H9 (cell line): ENCODE measurements around the gene CTNNA3. TPM values are rescaled to one million over a fixed set of nuclear protein-coding genes. Genes with fewer than 3 reads are reported as not detected.

Experiments used
- DNase-seq: peaks from one replicate; pipeline ENCODE4 v3.0.0-alpha.2; 2017
- H2AFZ ChIP-seq: one replicate; pipeline ENCODE4 v1.6.1; 2013; ENCODE audit warnings: mild to moderate bottlenecking, low read length, control low read depth, moderate library complexity
- H2AK5ac ChIP-seq: 2 replicates; pipeline ENCODE4 v1.6.1; 2013; ENCODE audit warnings: low read length, control low read depth, mixed read lengths; ENCODE audit not compliant: insufficient read length
- H2BK120ac ChIP-seq: one replicate; pipeline ENCODE4 v1.6.1; 2013; ENCODE audit warnings: low read depth, mild to moderate bottlenecking, low read length, control low read depth, inconsistent platforms; ENCODE audit not compliant: poor library complexity, severe bottlenecking
- H2BK12ac ChIP-seq: 2 replicates; pipeline ENCODE4 v1.6.1; 2013; ENCODE audit warnings: low read length, control low read depth, mixed read lengths, low read depth; ENCODE audit not compliant: insufficient read length
- H2BK15ac ChIP-seq: 2 replicates; pipeline ENCODE4 v1.6.1; 2013; ENCODE audit warnings: low read depth, low read length, control low read depth
- H2BK20ac ChIP-seq: one replicate; pipeline ENCODE4 v1.6.1; 2013; ENCODE audit warnings: low read depth, mild to moderate bottlenecking, low read length, control low read depth, inconsistent platforms; ENCODE audit not compliant: poor library complexity, severe bottlenecking
- H2BK5ac ChIP-seq: 2 replicates; pipeline ENCODE4 v1.6.1; 2013; ENCODE audit warnings: low read length, control low read depth, mixed read lengths; ENCODE audit not compliant: insufficient read length
- H3K14ac ChIP-seq: 2 replicates; pipeline ENCODE4 v1.6.1; 2013; ENCODE audit warnings: low read length, control low read depth; ENCODE audit not compliant: insufficient read depth
- H3K18ac ChIP-seq: 2 replicates; pipeline ENCODE4 v1.6.1; 2013; ENCODE audit warnings: low read depth, mild to moderate bottlenecking, mixed read lengths, low read length, control low read depth; ENCODE audit not compliant: insufficient read length
- H3K23ac ChIP-seq: 2 replicates; pipeline ENCODE4 v1.6.1; 2013; ENCODE audit warnings: low read length, control low read depth, mixed read lengths, low read depth; ENCODE audit not compliant: insufficient read length
- H3K23me2 ChIP-seq: 2 replicates; pipeline ENCODE4 v1.6.1; 2013; ENCODE audit warnings: low read depth, mild to moderate bottlenecking, mixed read lengths, low read length, control low read depth; ENCODE audit not compliant: insufficient read length, poor library complexity, severe bottlenecking
- H3K27ac ChIP-seq: 2 replicates; pipeline ENCODE4 v1.5.1; 2013; ENCODE audit warnings: low read length, control low read depth, mixed read lengths, low read depth; ENCODE audit not compliant: insufficient read length
- H3K27me3 ChIP-seq: 2 replicates; pipeline ENCODE4 v1.6.1; 2013; ENCODE audit warnings: low read length, control low read depth, inconsistent platforms; ENCODE audit not compliant: insufficient read depth
- H3K4ac ChIP-seq: 2 replicates; pipeline ENCODE4 v1.6.1; 2013; ENCODE audit warnings: low read depth, mild to moderate bottlenecking, control low read depth, inconsistent platforms, low read length, moderate library complexity
- H3K4me1 ChIP-seq: 2 replicates; pipeline ENCODE4 v1.6.1; 2013; ENCODE audit warnings: low read length, control low read depth, inconsistent platforms; ENCODE audit not compliant: insufficient read depth
- H3K4me2 ChIP-seq: 2 replicates; pipeline ENCODE4 v1.6.1; 2013; ENCODE audit warnings: low read length, control low read depth, mixed read lengths; ENCODE audit not compliant: insufficient read length, insufficient read depth
- H3K56ac ChIP-seq: 2 replicates; pipeline ENCODE4 v1.6.1; 2013; ENCODE audit warnings: low read depth, mild to moderate bottlenecking, mixed read lengths, low read length, control low read depth; ENCODE audit not compliant: insufficient read length
- H3K79me1 ChIP-seq: 2 replicates; pipeline ENCODE4 v1.6.1; 2013; ENCODE audit warnings: low read depth, mild to moderate bottlenecking, moderate library complexity, low read length, control low read depth, inconsistent platforms; ENCODE audit not compliant: insufficient read depth, poor library complexity, severe bottlenecking
- H3K79me2 ChIP-seq: 2 replicates; pipeline ENCODE4 v1.6.1; 2013; ENCODE audit warnings: low read length, control low read depth, inconsistent platforms; ENCODE audit not compliant: insufficient read depth
- H3K9ac ChIP-seq: 2 replicates; pipeline ENCODE4 v1.6.1; 2013; ENCODE audit warnings: low read length, control low read depth, mixed read lengths; ENCODE audit not compliant: insufficient read length; ENCODE audit errors: extremely low read depth
- H3K9me3 ChIP-seq: one replicate; pipeline ENCODE4 v1.6.1; 2013; ENCODE audit warnings: low read depth, low read length, inconsistent platforms; ENCODE audit not compliant: control insufficient read depth
- H3T11ph ChIP-seq: one replicate; pipeline ENCODE4 v1.6.1; 2013; ENCODE audit warnings: mild to moderate bottlenecking, low read length, control low read depth, inconsistent platforms
- H4K20me1 ChIP-seq: one replicate; pipeline ENCODE4 v1.6.1; 2013; ENCODE audit not compliant: control insufficient read depth, insufficient read length, insufficient read depth
- H4K5ac ChIP-seq: 2 replicates; pipeline ENCODE4 v1.6.1; 2013; ENCODE audit warnings: low read depth, mild to moderate bottlenecking, mixed read lengths, low read length, control low read depth; ENCODE audit not compliant: insufficient read length
- H4K8ac ChIP-seq: replicated peaks from 2 replicates; pipeline ENCODE4 v1.6.1; 2013; ENCODE audit warnings: low read length, control low read depth, mixed read lengths, low read depth; ENCODE audit not compliant: insufficient read length
- H4K91ac ChIP-seq: 2 replicates; pipeline ENCODE4 v1.6.1; 2013; ENCODE audit warnings: low read depth, mild to moderate bottlenecking, moderate library complexity, mixed read lengths, low read length, control low read depth; ENCODE audit not compliant: insufficient read length
- H3K27ac Mint-ChIP-seq, 3 experiments: 2 replicates in 2 of 3; 3 replicates in 1 of 3; pipeline ENCODE4 v1.8.0; 2020 to 2021; ENCODE audit warnings: mixed read lengths in 3 of 3, mild to moderate bottlenecking in 1 of 3, moderate library complexity in 1 of 3
- H3K27me3 Mint-ChIP-seq: 2 replicates; pipeline ENCODE4 v1.8.0; 2021; ENCODE audit warnings: low read depth, mild to moderate bottlenecking, moderate library complexity, mixed read lengths
- H3K36me3 Mint-ChIP-seq, 3 experiments: 2 replicates in 2 of 3; 3 replicates in 1 of 3; pipeline ENCODE4 v1.8.0; 2020 to 2021; ENCODE audit warnings: low read depth in 3 of 3, mixed read lengths in 3 of 3; ENCODE audit not compliant: insufficient read depth in 1 of 3
- H3K4me1 Mint-ChIP-seq, 2 experiments: 2 replicates each; pipeline ENCODE4 v1.8.0; 2020; ENCODE audit warnings: mixed read lengths in 2 of 2
- H3K4me3 Mint-ChIP-seq, 2 experiments: 2 replicates in 1 of 2; 3 replicates in 1 of 2; pipeline ENCODE4 v1.8.0; 2020 to 2021; ENCODE audit warnings: mild to moderate bottlenecking in 2 of 2, mixed read lengths in 2 of 2, moderate library complexity in 1 of 2
- H3K9me3 Mint-ChIP-seq, 2 experiments: 2 replicates in 1 of 2; 3 replicates in 1 of 2; pipeline ENCODE4 v1.8.0; 2020; ENCODE audit warnings: mild to moderate bottlenecking in 2 of 2, mixed read lengths in 2 of 2, moderate library complexity in 1 of 2
- CTCF ChIP-seq: fragments of 200-600 bp; sonication (generic); conservative IDR thresholded peaks from 3 replicates; pipeline ENCODE4 v1.8.0; 2021; ENCODE audit warnings: antibody characterized with exemption, mild to moderate bottlenecking
- WGBS: extraction: QIAGEN DNeasy Blood & Tissue Kit; methylation state at CpG from one replicate; pipeline ENCODE4 v1.1.7; 2013; ENCODE audit warnings: missing lambda C conversion rate, low lambda C conversion rate, mixed read lengths; ENCODE audit not compliant: insufficient read length; ENCODE audit errors: extremely low coverage; 5-methylcytosine and 5-hydroxymethylcytosine counted together
- total RNA-seq: library from RNA; stranded (reverse); gene quantifications from 2 replicates; pipeline ENCODE4 v1.2.1, GENCODE V29; 2021

Gene CTNNA3
- total RNA-seq, 1 experiment from 2014 or later = 3.3 TPM

GRCh38 chr10:66772548-66773471 is 923.2 kb downstream of the CTNNA3 start:
- Histone ChIP-seq H3K79me2 (no peaks in the 10 kb centered on the region), H3T11ph (no peak overlapping the region), H2BK12ac (no peak overlapping the region), H4K91ac (no peak overlapping the region), H3K79me1 (no peaks in the 10 kb centered on the region), H3K23me2 (no peaks in the 10 kb centered on the region), H3K23ac (no peak overlapping the region), H2BK15ac (no peak overlapping the region), H2BK120ac (no peak overlapping the region), H3K4me2 (no peak overlapping the region), H3K27me3 (no peaks in the 10 kb centered on the region), H3K27ac (no peak overlapping the region), H3K9ac (no peak overlapping the region), H2BK5ac (no peak overlapping the region), H3K18ac (no peak overlapping the region), H2BK20ac (no peak overlapping the region), H3K4me1 (no peaks in the 10 kb centered on the region), H3K56ac (no peak overlapping the region), H2AK5ac (no peak overlapping the region), H4K5ac (no peak overlapping the region), H3K14ac (no peak overlapping the region), H4K8ac (no peak overlapping the region), H3K9me3 (no peaks in the 10 kb centered on the region), H4K20me1 (no peaks in the 10 kb centered on the region), H2AFZ (no peak overlapping the region), H3K4ac (no peak overlapping the region)
- DNase-seq = no peak
- H3K27ac Mint-ChIP-seq = no peak overlapping the region
- H3K27me3 Mint-ChIP-seq = no peaks in the 10 kb centered on the region
- no peak overlapping the region for H3K4me3 Mint-ChIP-seq
- H3K9me3 Mint-ChIP-seq = no peaks in the 10 kb centered on the region
- no peaks in the 10 kb centered on the region for H3K36me3 Mint-ChIP-seq
- WGBS = no CpG with 5 or more reads among the region's 4 CpGs
- TF ChIP-seq CTCF = no peak
- H3K4me1 Mint-ChIP-seq = no peaks in the 10 kb centered on the region
